Measurements from ENCODE around the gene CCNG2.

GRCh38 chr4:77157859-77158486 is 966 bp downstream of the CCNG2 start:
- no peak for TF ChIP-seq EP300 (IDR thresholded peaks at IDR 0.05; ENCODE audit: borderline replicate concordance)
- no peak for TF ChIP-seq YY1 (IDR thresholded peaks at IDR 0.05; ENCODE audit: low read depth)

All from Ishikawa (cell line).